ENCODE measurements around the gene FHIP1B. TPM values are rescaled to one million over a fixed set of nuclear protein-coding genes. Genes with fewer than 3 reads are reported as not detected.

FHIP1B gene
- polyA plus RNA-seq, 4 donors, result 37.7 to 76.2 (median 56.7) TPM

- DNase-seq (ENCODE audit: low read depth in 4 of 4, low spot score in 2 of 4), result no peak
These were observed 31.1 kb downstream of the FHIP1B start for GRCh38 chr11:6203327-6203726.

GRCh38 chr11:6202041-6202440, 32.4 kb downstream of the FHIP1B start:
- DNase-seq (ENCODE audit: low read depth in 4 of 4, low spot score in 2 of 4), result no peak

GRCh38 chr11:6201481-6201880, 33.0 kb downstream of the FHIP1B start:
- DNase-seq (ENCODE audit: low read depth in 4 of 4, low spot score in 2 of 4), result no peak

GRCh38 chr11:6200975-6201374, 33.5 kb downstream of the FHIP1B start:
- DNase-seq (ENCODE audit: low read depth in 4 of 4, low spot score in 2 of 4), result no peak

- no peak for DNase-seq (ENCODE audit: low read depth in 4 of 4, low spot score in 2 of 4)
These were observed 35.1 kb downstream of the FHIP1B start, which contains the start of gene OR52W1 for GRCh38 chr11:6199174-6199810. Gene OR52W1 (plus strand): TSS chr11:6199224. CDS start chr11:6199224, 0 bp downstream.

GRCh38 chr11:6197466-6198200, 36.8 kb downstream of the FHIP1B start:
- no peak for DNase-seq (ENCODE audit: low read depth in 4 of 4, low spot score in 2 of 4)

GRCh38 chr11:6196396-6196795, 38.0 kb downstream of the FHIP1B start:
- no peak for DNase-seq (ENCODE audit: low read depth in 4 of 4, low spot score in 2 of 4)

GRCh38 chr11:6194065-6194581, 40.3 kb downstream of the FHIP1B start:
- no peak for DNase-seq (ENCODE audit: low read depth in 4 of 4, low spot score in 2 of 4)

GRCh38 chr11:6191742-6192141, 42.7 kb downstream of the FHIP1B start:
- DNase-seq (ENCODE audit: low read depth in 4 of 4, low spot score in 2 of 4), result no peak

GRCh38 chr11:6175440-6175839, 59.0 kb downstream of the FHIP1B start:
- no peak for DNase-seq (ENCODE audit: low read depth in 4 of 4, low spot score in 2 of 4)

GRCh38 chr11:6170226-6170625, 64.2 kb downstream of the FHIP1B start, which contains the start of gene OR52B2:
Gene OR52B2 (minus strand): TSS chr11:6170326. CDS start chr11:6170326, 0 bp downstream.
- no peak for DNase-seq (ENCODE audit: low read depth in 4 of 4, low spot score in 2 of 4)

Other genes with a start within 250 kb of the FHIP1B start
- not detected for gene OR52L1, start 247.7 kb downstream of the FHIP1B start, polyA plus RNA-seq (ENCODE audit: insufficient read length in 4 of 4)
- under 1 TPM in 3 of 4 donors, not detected in 1; 0.05 to 0.09 (median 0.06) TPM for gene OR56A4, start 227.7 kb downstream of the FHIP1B start, polyA plus RNA-seq (ENCODE audit: insufficient read length in 4 of 4)
- under 1 TPM in 2 of 4 donors, not detected in 2; 0.01 to 0.02 TPM for gene OR56A1, start 203.9 kb downstream of the FHIP1B start, polyA plus RNA-seq (ENCODE audit: insufficient read length in 4 of 4)
- gene OR56B4, start 127.0 kb downstream of the FHIP1B start, polyA plus RNA-seq (ENCODE audit: insufficient read length in 4 of 4), result under 1 TPM in 3 of 4 donors, not detected in 1; 0.19 to 0.23 (median 0.22) TPM
- not detected for gene OR52B2, start 64.3 kb downstream of the FHIP1B start, polyA plus RNA-seq (ENCODE audit: insufficient read length in 4 of 4)
- gene OR52W1, start 35.4 kb downstream of the FHIP1B start, polyA plus RNA-seq (ENCODE audit: insufficient read length in 4 of 4), result under 1 TPM in 2 of 4 donors, not detected in 2; 0.21 to 0.27 TPM
- 1 to 10 TPM in 2 of 4 donors, under 1 TPM in 2; 0.66 to 2.6 (median 1.5) TPM for gene C11orf42, start 29.1 kb downstream of the FHIP1B start, polyA plus RNA-seq (ENCODE audit: insufficient read length in 4 of 4)
- under 1 TPM in 3 of 4 donors, not detected in 1; 0.23 to 0.34 (median 0.27) TPM for gene CNGA4, start 4.5 kb upstream of the FHIP1B start, polyA plus RNA-seq (ENCODE audit: insufficient read length in 4 of 4)
- 1 to 10 TPM in 1 of 4 donors, under 1 TPM in 3; 0.28 to 1.1 (median 0.67) TPM for gene CCKBR, start 25.2 kb upstream of the FHIP1B start, polyA plus RNA-seq (ENCODE audit: insufficient read length in 4 of 4)
- gene CAVIN3, start 85.9 kb upstream of the FHIP1B start, polyA plus RNA-seq (ENCODE audit: insufficient read length in 4 of 4), result 10 to 100 TPM; 13.3 to 25.4 (median 18.4) TPM
- gene SMPD1, start 155.8 kb upstream of the FHIP1B start, polyA plus RNA-seq (ENCODE audit: insufficient read length in 4 of 4), result 10 to 100 TPM; 31.8 to 35.9 (median 35.4) TPM
- 10 to 100 TPM; 49.1 to 71.1 (median 59.7) TPM for gene APBB1, start 184.5 kb upstream of the FHIP1B start, polyA plus RNA-seq (ENCODE audit: insufficient read length in 4 of 4)
- 1 to 10 TPM; 1.7 to 8.6 (median 5.9) TPM for gene HPX, start 206.4 kb upstream of the FHIP1B start, polyA plus RNA-seq (ENCODE audit: insufficient read length in 4 of 4)
- 10 to 100 TPM; 16.7 to 31.9 (median 23.6) TPM for gene TRIM3, start 239.3 kb upstream of the FHIP1B start, polyA plus RNA-seq (ENCODE audit: insufficient read length in 4 of 4)
- gene ARFIP2, start 246.7 kb upstream of the FHIP1B start, polyA plus RNA-seq (ENCODE audit: insufficient read length in 4 of 4), result 10 to 100 TPM; 60.4 to 84.0 (median 70.5) TPM
- 10 to 100 TPM; 36.3 to 38.9 (median 38.3) TPM for gene TIMM10B, start 246.9 kb upstream of the FHIP1B start, polyA plus RNA-seq (ENCODE audit: insufficient read length in 4 of 4)